Lower leg skin (tissue), 4 donors: ENCODE data around the gene PARD6B. TPM values are rescaled to one million over a fixed set of nuclear protein-coding genes. Genes with fewer than 3 reads are reported as not detected.

Experiments used
- DNase-seq, 2 donors: peaks; one replicate each; pipeline ENCODE4 v3.0.0-alpha.2; 2019; ENCODE audit warnings: low spot score in 2 of 2
- H3K4me3 ChIP-seq: fragments of 200-600 bp; sonication (generic); 2 replicates; pipeline ENCODE4 v1.5.1; 2017; ENCODE audit warnings: mild to moderate bottlenecking, low read depth; ENCODE audit not compliant: poor library complexity, severe bottlenecking
- POLR2A ChIP-seq, 2 donors: fragments of 450-650 bp; IDR thresholded peaks; one replicate each; pipeline ENCODE4 v1.6.1; 2016 to 2017; ENCODE audit warnings: antibody characterized with exemption in 2 of 2, mild to moderate bottlenecking in 1 of 2, moderate library complexity in 1 of 2
- WGBS, 2 donors: methylation state at CpG; one replicate each; pipeline ENCODE4 v1.1.5; 2018; 5-methylcytosine and 5-hydroxymethylcytosine counted together
- intact Hi-C: fragments of 100-400 bp; cut with DNase I; formaldehyde crosslinking; loops from one replicate; pipeline ENCODE4 v1.15.0; 2023; ENCODE audit warnings: low total_unique reads
- total RNA-seq, 4 donors: library from RNA; depleted of rRNA; stranded (reverse); fragments of >200 nt; gene quantifications; one replicate each; pipeline ENCODE4 v1.1.0, GENCODE V29; 2016
- TF ChIP-seq, protein P1 (sequence below), 3 donors: fragments of 450-650 bp; IDR thresholded peaks; one replicate each; pipeline ENCODE4 v1.5.1; 2016; ENCODE audit warnings: antibody characterized with exemption in 3 of 3, mild to moderate bottlenecking in 3 of 3, moderate library complexity in 2 of 3

The PARD6B gene
- total RNA-seq, 4 donors from 2014 or later = 10.5 to 11.8 (median 10.9) TPM

DNA sequence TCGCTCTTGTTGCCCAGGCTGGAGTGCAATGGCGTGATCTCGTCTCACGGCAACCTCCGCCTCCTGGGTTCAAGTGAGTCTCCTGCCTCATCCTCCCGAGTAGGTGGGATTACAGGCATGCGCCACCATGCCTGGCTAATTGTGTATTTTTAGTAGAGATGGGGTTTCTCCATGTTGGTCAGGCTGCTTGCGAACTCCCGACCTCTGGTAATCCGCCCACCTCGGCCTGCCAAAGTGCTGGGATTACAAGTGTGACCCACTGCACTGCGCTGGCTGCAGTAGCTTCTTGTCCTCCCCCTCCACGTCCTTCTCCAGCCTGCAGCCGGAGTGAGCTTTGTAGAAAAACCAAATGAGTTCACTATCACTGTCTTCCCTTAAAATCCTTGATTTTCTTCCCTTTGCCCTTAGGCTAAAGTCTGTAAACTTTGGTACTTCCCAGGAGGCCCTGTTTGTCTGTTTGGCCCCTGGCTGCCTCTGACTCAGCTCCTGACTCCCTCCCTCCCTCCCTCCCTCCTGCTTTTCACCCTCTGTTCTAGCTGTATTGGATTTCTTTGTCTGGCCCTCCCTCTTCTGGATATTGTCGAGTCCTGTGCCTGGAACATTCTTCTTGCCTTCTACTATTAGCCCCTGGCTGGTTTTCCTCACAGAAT, 12.9 kb downstream of the PARD6B start:
- DNase-seq = peak; percentile 62 to 83
- 50 to 53% methylated on average over 15 of the region's 15 CpGs for WGBS, 2 donors
- no peak overlapping the region for H3K4me3 ChIP-seq
- intact Hi-C loops = no loop called here
- no peak for TF ChIP-seq POLR2A (IDR thresholded peaks at IDR 0.05)
- TF ChIP-seq, protein P1, sequence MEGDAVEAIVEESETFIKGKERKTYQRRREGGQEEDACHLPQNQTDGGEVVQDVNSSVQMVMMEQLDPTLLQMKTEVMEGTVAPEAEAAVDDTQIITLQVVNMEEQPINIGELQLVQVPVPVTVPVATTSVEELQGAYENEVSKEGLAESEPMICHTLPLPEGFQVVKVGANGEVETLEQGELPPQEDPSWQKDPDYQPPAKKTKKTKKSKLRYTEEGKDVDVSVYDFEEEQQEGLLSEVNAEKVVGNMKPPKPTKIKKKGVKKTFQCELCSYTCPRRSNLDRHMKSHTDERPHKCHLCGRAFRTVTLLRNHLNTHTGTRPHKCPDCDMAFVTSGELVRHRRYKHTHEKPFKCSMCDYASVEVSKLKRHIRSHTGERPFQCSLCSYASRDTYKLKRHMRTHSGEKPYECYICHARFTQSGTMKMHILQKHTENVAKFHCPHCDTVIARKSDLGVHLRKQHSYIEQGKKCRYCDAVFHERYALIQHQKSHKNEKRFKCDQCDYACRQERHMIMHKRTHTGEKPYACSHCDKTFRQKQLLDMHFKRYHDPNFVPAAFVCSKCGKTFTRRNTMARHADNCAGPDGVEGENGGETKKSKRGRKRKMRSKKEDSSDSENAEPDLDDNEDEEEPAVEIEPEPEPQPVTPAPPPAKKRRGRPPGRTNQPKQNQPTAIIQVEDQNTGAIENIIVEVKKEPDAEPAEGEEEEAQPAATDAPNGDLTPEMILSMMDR (IDR thresholded peaks at IDR 0.05) = no peak

DNA sequence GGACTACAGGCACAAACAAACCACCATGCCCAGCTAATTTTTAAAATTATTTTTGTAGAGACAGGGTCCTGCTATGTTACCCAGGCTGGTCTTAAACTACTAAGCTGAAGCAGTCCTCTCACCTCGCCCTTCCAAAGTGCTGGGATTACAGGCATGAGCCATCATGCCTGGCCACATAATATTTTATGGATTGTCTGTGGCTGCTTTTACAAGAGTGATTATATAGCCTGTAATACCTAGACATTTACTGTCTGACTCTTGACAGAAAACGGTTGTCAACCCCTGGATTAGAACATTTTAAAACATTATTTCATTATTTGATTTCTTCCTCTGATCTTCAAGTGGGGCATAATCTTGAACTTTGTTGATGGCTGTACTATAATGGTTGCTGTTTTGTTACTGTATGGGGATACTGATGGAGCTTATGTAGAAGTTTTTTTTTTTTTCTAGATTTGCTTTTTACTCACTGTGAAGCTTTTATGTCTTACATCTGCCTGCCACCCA, 14.3 kb downstream of the PARD6B start:
- intact Hi-C loops = no loop called here
- TF ChIP-seq, protein P1 (IDR thresholded peaks at IDR 0.05) = no peak
- no peak for TF ChIP-seq POLR2A (IDR thresholded peaks at IDR 0.05)
- no peak overlapping the region for H3K4me3 ChIP-seq
- WGBS, 2 donors = 67 to 68% methylated on average over 2 of the region's 2 CpGs
- DNase-seq = no peak

DNA sequence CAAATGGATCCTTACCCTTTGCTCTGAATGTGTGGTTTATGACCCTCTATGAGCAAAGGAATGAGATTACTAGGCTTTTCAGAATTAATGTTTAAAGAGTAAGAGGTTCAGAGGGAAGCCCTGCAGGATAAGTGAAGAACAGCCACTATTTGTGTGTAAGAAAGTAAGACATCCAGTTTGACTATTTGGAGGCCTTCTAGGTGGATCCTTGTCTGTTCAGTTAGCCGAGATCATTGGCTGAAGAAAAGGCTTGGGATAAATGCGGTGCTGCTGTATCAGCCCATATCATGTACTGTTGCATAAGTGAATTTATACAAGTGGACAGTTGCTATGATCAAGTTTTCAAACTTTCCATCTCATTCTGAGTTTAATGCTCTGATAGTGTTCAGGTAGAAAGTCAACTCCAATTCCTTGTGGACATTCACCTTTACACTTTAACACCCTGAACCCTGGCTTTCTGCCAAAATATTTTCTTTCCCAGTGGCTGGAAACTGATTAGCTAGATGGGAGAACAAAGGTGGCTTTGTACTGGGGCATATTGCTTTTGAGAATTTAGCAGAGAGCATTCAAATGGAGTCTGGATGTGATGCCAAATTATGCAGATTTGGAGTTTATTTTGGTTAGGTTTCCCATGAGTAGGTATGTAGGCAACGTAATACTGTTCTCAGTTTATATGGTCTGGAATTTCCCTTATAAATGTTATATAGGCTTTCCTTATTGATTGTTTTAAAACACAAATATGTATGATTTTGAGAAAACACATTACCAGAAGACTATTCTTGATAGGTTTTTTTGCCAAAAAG, 15.0 kb downstream of the PARD6B start:
- H3K4me3 ChIP-seq = no peak overlapping the region
- WGBS, 2 donors = 76 to 88% methylated on average over 3 of the region's 3 CpGs
- DNase-seq = no peak
- intact Hi-C loops = no loop called here
- no peak for TF ChIP-seq POLR2A (IDR thresholded peaks at IDR 0.05)
- TF ChIP-seq, protein P1 (IDR thresholded peaks at IDR 0.05) = no peak

DNA sequence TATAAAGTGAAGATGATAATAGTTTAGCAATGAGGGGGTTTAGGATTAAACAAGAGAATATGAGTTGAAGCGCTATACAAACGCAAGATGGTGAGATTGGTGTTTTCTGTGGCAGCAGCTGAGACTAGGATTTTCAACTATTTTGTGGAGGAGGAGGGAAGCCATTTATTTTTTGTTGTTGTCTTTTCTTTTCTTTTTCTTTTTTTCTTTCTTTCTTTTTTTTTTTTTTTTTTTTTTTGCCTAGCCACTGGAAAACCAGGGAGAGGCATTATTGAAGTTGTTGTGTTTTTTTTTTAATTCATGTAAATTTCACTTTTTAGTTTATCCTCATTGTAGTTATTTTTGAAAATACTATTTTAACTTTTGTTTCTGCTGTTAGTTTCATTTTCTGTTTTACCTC, 15.9 kb downstream of the PARD6B start:
- TF ChIP-seq POLR2A (IDR thresholded peaks at IDR 0.05) = no peak
- TF ChIP-seq, protein P1 (IDR thresholded peaks at IDR 0.05) = no peak
- DNase-seq = no peak
- no peak overlapping the region for H3K4me3 ChIP-seq
- 91 to 97% methylated on average over 2 of the region's 2 CpGs for WGBS, 2 donors
- intact Hi-C loops = no loop called here

DNA sequence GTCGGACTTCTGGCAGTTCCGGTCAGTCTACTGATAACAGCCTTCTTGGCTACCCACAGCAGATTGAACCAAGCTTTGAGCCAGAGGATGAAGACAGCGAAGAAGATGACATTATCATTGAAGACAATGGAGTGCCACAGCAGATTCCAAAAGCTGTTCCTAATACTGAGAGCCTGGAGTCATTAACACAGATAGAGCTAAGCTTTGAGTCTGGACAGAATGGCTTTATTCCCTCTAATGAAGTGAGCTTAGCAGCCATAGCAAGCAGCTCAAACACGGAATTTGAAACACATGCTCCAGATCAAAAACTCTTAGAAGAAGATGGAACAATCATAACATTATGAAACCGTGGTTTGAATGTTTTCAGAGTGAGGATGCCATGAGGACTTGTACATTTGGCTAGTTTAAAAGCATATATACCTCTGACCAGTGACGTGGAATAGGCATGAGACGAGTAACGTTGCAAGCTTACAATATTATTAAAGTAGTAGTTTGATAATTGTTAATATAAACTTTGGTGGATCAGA, 18.8 kb downstream of the PARD6B start:
- H3K4me3 ChIP-seq = no peak overlapping the region
- intact Hi-C loops = no loop called here
- TF ChIP-seq POLR2A (IDR thresholded peaks at IDR 0.05) = no peak
- TF ChIP-seq, protein P1 (IDR thresholded peaks at IDR 0.05) = no peak
- WGBS, 2 donors = 70 to 74% methylated on average over 8 of the region's 8 CpGs
- DNase-seq = peak in 1 of 2 donors; percentile 10
